ENCODE data around the gene SMYD5. TPM values are rescaled to one million over a fixed set of nuclear protein-coding genes. Genes with fewer than 3 reads are reported as not detected.

SMYD5 gene
- total and polyA plus RNA-seq, 9 of the 15 experiments (the other 6 are each of a cell fraction or from before 2014, with no cell fraction given) = 11.4 to 56.8 (median 32.0) TPM

GRCh38 chr2:73268830-73269685 is 55.0 kb downstream of the SMYD5 start:
- Histone ChIP-seq H3K4me3 (no peak overlapping the region), H4K20me1 (replicated peaks; ENCODE audit: control insufficient read depth, insufficient read depth, low read length) (peaks cover 5% of the 10 kb centered on the region; the same call in 1 of the 2 replicates), H2AFZ (ENCODE audit: low read depth, low read length) (no peak overlapping the region), H3K9me3 (replicated peaks; ENCODE audit: control insufficient read depth, insufficient read depth, low read depth, low read length) (no peaks in the 10 kb centered on the region), H3K4me1 (replicated peaks in 1 of 2; ENCODE audit: control insufficient read depth in 2 of 2, insufficient read depth in 2 of 2, low read length in 2 of 2) (peaks cover 0 to 2% of the 10 kb centered on the region in 2 experiments; a peak in 2 of 5 replicates), H3K79me2 (ENCODE audit: control insufficient read depth, insufficient read depth, low read length) (no peaks in the 10 kb centered on the region), H3K9me1 (ENCODE audit: control insufficient read depth, insufficient read depth, low read length) (no peaks in the 10 kb centered on the region), H3K36me3 (ENCODE audit: control insufficient read depth, insufficient read depth, low read length) (peaks cover 6% of the 10 kb centered on the region; the same call in 1 of the 3 replicates), H3K9ac (ENCODE audit: insufficient read depth in 1 of 2, low read depth in 2 of 2, low read length in 2 of 2) (no peak overlapping the region), H3K27me3 (ENCODE audit: control insufficient read depth in 2 of 2, insufficient read depth in 2 of 2, low read length in 2 of 2) (peaks cover 0 to 12% of the 10 kb centered on the region in 2 experiments; a peak in 1 of 5 replicates), H3K4me2 (ENCODE audit: insufficient read depth, low read length) (no peak overlapping the region), H3K27ac (ENCODE audit: extremely low read depth, low read depth, low read length) (no peak overlapping the region)
- intact Hi-C loops (cut with micrococcal nuclease) (no loop called here), in situ Hi-C loops (cut with MboI) (no loop called here)
- 0 out of 2 replicates have a peak, but pooled peaks have one; percentile 20 for TF ChIP-seq ZBTB33 (CRISPR knock-in tag; IDR thresholded peaks at IDR 0.05)
- no peak for TF ChIP-seq CSDE1 (IDR thresholded peaks at IDR 0.05)
- TF ChIP-seq, protein P1, sequence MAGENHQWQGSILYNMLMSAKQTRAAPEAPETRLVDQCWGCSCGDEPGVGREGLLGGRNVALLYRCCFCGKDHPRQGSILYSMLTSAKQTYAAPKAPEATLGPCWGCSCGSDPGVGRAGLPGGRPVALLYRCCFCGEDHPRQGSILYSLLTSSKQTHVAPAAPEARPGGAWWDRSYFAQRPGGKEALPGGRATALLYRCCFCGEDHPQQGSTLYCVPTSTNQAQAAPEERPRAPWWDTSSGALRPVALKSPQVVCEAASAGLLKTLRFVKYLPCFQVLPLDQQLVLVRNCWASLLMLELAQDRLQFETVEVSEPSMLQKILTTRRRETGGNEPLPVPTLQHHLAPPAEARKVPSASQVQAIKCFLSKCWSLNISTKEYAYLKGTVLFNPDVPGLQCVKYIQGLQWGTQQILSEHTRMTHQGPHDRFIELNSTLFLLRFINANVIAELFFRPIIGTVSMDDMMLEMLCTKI (IDR thresholded peaks at IDR 0.05; ENCODE audit: partially characterized antibody) = no peak
- TF ChIP-seq, protein P2, sequence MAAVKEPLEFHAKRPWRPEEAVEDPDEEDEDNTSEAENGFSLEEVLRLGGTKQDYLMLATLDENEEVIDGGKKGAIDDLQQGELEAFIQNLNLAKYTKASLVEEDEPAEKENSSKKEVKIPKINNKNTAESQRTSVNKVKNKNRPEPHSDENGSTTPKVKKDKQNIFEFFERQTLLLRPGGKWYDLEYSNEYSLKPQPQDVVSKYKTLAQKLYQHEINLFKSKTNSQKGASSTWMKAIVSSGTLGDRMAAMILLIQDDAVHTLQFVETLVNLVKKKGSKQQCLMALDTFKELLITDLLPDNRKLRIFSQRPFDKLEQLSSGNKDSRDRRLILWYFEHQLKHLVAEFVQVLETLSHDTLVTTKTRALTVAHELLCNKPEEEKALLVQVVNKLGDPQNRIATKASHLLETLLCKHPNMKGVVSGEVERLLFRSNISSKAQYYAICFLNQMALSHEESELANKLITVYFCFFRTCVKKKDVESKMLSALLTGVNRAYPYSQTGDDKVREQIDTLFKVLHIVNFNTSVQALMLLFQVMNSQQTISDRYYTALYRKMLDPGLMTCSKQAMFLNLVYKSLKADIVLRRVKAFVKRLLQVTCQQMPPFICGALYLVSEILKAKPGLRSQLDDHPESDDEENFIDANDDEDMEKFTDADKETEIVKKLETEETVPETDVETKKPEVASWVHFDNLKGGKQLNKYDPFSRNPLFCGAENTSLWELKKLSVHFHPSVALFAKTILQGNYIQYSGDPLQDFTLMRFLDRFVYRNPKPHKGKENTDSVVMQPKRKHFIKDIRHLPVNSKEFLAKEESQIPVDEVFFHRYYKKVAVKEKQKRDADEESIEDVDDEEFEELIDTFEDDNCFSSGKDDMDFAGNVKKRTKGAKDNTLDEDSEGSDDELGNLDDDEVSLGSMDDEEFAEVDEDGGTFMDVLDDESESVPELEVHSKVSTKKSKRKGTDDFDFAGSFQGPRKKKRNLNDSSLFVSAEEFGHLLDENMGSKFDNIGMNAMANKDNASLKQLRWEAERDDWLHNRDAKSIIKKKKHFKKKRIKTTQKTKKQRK (IDR thresholded peaks at IDR 0.05; ENCODE audit: borderline replicate concordance, low read depth, low read length) = no peak
- TF ChIP-seq POLR2G (IDR thresholded peaks at IDR 0.05; ENCODE audit: low read depth, low read length) = peak; percentile 20; the same call in 1 of the 2 replicates
- no peak for TF ChIP-seq RBM17 (IDR thresholded peaks at IDR 0.05; ENCODE audit: borderline replicate concordance, low read depth, low read length)
- no peak for TF ChIP-seq CAMTA2 (CRISPR knock-in tag; conservative IDR thresholded peaks at IDR 0.05)
- TF ChIP-seq ZNF175 (CRISPR knock-in tag; IDR thresholded peaks at IDR 0.05; ENCODE audit: low read depth) = no peak
- no peak for TF ChIP-seq SP2 (IDR thresholded peaks at IDR 0.05; ENCODE audit: extremely low read depth, low read depth, low read length, poor library complexity, severe bottlenecking)
- FAIRE-seq (no peak), ATAC-seq (no peak), DNase-seq (ENCODE audit: extremely low read depth in 1 of 4, low spot score in 3 of 4) (no peak)
- no TSS peak for BruUV-seq (replicated peaks)
- WGBS (ENCODE audit: insufficient coverage, low coverage, missing lambda C conversion rate) = 86% methylated on average over 26 of the region's 113 CpGs
- POLR2A ChIA-PET = interaction anchor here (1.7 kb wide), 1 partner anchor 12 kb away, joined by 9 read pairs; no protein-coding TSS in a partner anchor
- CTCF ChIA-PET (ENCODE audit: low intra/inter-chr PET ratio) = no interaction called here

Data from K562 (cell line).